NCI-H226 (cell line): ENCODE measurements around the gene ENTR1.

ENCODE experiments used
- DNase-seq: peaks from one replicate; pipeline ENCODE4 v3.0.0-alpha.2; 2015

ENTR1 gene

DNA sequence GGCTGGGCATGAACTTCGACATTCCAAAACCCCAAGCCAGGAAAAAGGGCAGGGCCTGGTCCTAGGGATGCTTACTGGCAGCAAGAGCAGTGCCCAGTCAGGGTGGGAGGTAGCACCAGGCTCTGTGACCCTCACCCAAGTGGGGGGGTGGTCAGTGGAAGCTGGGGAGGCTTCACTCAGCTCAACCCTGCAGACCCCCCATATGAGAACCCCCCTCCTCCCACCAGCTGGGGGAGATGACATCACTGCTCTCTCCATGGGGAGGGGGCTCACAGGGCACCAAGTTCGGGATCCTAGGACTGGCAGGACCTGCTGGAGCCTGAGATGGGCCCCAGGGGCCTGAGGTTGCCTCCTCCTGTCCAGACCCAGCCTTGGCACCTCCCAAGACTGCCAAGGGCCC is 51.5 kb downstream of the ENTR1 start:
- DNase-seq, result no peak

DNA sequence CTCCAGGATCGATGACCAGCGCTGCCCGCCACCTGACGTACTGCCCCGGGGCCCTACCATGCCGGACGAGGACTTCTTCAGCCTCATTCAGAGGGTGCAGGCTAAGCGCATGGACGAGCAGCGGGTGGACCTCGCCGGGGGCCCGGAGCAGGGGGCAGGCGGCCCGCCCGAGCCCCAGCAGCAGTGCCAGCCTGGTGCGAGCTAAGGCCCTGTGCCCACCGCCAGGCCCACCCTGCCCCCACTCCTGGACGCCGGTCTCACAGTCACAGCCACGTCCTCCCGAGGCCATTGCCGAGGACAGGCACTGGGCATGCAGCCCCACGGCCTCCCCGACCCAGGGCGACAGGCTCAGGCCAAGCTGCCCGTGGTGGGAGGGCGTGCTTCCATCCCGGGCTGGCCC is 52.4 kb downstream of the ENTR1 start:
- DNase-seq, result no peak

DNA sequence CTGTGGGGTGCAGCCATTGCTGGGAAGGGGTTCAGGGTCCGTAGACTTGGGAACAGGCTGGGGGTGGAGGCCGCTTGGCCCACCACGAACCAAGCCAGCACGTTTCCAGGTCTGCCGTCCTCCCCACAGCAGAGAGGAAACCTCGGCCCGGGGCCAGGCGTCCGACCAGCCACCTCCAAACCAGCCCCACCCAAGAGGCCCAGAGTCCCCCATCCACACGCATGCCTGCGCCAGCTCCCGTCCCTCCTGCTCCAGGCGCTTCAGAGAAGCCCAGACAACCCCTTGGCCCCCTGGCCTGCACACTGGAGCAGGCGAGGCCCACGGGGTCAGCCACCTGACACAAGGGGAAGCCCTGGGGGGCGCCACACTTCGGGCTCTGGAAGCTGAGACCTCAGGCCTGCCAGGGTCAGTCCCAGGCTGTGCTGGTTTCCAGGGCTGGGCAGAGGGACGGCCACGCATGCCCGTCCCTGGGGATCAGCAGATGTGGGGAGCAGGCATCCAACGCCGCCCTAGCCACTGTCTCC is 53.1 kb downstream of the ENTR1 start:
- DNase-seq, result no peak

DNA sequence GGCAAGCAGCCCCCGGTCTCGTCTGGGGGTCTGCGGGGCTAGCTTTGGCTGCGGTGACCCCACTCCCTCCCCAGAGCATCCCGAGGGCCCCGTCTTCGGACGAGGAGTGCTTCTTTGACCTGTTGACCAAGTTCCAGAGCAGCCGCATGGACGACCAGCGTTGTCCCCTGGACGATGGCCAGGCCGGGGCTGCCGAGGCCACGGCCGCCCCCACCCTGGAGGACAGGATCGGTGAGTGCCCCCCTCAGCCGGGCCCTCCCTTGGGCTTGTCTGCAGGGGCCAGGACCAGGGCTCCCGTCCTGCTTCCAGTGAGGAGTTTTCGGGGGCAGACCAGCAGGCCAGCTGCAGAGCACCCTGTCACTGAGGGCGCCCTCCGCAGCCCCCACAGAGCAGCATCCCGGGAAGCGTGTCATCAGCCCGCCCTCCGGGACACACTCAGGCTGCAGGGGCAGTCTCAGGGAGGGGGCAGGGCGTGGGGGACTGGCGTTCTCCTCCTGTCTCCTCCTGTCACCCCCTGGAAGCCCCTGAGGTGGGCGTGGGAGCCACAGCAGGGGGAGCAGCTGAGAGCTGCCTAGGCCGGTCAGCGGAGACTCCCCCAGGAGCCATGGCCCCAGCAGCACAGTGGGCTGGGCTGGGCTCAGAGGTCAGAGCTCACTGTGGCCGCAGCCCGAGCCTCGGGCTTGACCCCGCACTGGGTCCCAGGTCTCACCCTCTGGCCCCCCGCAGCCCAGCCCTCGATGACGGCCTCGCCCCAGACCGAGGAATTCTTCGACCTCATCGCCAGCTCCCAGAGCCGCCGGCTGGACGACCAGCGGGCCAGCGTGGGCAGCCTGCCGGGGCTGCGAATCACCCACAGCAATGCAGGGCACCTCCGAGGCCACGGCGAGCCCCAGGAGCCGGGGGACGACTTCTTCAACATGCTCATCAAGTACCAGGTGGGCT is 54.5 kb downstream of the ENTR1 start:
- DNase-seq, result no peak

DNA sequence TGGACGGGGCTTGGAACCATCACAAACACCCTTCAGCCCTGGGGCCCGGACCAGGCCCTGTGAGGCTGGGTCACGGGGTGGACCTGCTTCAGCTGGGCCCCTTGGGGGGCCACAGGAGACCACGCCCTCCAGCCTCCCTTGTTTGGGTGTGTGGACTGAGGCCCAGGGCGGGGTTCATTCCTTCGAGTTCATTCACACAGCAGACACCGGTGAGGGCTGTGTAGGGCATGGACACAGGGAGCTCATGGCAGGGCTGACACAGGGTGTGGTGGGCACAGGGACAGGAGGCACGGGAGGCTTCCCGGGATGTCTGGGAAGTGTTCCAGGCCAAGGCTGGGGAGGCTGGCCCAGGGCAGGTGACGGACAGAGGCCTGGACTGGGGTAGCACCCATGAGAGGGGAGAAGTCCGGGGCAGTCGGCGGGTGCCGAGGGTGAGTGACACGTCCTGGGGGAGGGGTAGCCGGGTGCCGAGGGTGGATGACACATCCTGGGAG is 55.8 kb downstream of the ENTR1 start:
- DNase-seq, result peak; percentile 56

DNA sequence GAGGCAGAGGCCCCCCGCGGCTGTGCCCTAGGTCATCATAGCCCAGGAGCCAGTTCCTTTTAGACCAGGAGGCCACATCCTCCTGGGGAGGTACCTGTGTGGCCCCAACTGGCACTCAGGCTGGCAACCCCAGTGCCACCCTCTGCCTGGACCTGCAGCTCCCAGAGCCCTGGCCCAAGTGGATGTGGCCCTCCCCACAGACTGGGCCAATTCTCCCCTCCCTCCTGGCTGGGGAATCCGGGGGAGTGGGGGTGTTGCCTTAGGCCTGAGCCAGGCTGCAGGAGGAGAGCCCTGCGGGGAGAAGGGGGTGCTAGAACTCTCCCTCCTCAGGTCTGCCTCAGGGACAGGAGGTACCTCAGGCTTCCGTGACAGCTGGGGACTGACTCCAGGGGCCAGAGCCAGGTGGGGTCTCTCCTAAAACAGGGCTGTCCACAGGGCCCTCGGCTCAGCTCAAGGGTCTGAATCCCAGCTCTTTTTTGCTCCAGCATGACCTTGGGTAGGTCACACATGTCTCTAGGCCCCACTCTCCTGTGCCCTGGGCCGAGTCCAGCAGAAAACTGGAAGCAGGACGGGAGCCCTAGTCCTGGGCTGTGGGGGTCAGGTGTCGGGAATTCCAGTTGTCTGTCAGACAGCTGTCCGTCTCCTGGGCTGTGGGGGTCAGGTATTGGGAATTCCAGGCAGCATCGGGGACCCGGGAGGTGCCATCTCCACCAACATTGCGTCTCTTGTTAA is 56.5 kb downstream of the ENTR1 start:
- DNase-seq, result peak; percentile 62

DNA sequence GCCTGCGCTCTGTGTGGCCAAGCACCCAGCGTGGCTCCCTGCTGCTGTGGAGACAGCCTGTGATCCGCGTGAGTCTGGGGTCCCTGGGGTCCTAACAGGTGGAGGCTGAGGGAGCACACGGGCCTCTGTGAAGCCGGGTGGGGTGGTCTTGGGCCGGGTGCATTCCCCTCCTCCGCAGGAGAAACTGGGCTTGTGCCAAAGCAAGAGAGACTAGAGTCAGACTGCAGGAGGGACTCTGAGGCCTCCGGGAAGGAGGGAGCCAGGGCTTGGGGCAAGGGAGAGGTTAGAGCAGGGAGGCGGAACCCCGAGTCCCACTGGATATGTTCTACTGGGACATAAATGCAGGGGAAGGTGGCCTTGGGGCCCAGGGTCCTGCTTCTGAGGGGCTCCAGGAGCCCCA is 57.3 kb downstream of the ENTR1 start:
- no peak for DNase-seq

DNA sequence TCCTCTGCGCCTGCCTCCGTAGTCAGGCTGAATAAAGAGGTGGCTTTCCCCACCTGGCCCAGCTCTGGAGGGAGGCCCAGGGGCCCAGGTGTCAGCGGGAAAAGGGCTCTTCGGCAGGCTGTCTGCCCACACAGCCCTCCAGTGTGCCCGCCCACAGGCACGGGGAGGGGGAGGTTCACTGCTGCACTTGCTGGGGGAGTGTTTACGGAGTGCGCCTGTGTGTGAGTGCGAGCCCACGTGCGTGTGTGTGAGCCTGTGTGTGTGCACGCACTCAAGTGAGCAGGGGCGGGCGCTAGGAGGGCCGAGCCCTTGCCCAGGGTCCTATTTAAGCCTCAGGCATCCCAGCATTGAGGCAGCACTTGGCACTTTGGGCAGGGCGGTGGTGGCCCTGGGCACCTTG is 57.7 kb downstream of the ENTR1 start:
- no peak for DNase-seq
